HG03097 (cell line): ENCODE measurements around the gene SNX13.
"Not testable (repeated sequence)": the region's sequence is repeated elsewhere in the genome, so short reads cannot be mapped to it uniquely, and the experiment has no call there.

Experiments
- ATAC-seq: cut with Tn5 transposase; IDR thresholded peaks from one replicate; pipeline ENCODE4 v1.9.1; 2021; ENCODE audit not compliant: unreplicated experiment, low FRiP score

The SNX13 gene

GRCh38 chr7:17913250-17913649, 27.0 kb downstream of the SNX13 start:
- no peak for ATAC-seq

- ATAC-seq: no peak
These were observed 27.6 kb downstream of the SNX13 start for GRCh38 chr7:17912536-17913235.

DNA sequence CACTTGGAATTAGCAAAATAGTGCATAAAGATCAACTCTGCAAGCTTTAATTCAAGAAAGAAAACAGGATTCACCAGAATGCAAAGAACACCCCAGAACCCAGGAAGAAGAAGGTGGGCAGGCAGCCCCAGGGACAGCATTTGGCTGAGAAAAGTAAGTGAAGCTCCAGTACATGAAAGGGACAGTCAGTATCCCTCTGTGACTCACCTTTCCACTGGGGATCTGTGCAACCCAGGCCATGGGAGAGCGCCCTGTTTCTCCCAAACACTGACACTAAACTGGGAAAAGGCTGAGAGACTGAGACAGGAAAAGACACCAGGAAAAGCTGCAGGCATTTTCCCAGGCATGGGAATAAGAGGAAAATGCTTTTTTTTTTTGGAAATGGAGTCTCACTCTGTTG, 28.2 kb downstream of the SNX13 start:
- ATAC-seq: no peak

DNA sequence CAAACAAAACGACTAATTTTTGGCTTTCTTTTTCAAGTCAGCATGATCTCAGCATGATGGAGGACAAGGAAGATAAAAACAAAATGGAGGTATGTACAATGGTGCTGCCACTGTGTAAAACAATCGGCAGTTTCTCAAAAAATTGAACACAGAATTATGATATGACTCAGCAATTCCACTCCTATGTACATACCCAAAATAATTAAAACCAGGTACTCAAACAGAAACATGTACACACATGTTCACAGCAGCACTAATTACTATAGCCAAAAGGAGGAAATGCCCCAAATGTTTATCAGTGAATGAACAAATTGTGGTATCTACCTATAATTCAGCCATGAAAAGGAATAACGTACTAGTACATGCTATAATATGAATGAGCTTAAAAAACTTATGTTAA, 29.9 kb downstream of the SNX13 start:
- ATAC-seq: no peak

DNA sequence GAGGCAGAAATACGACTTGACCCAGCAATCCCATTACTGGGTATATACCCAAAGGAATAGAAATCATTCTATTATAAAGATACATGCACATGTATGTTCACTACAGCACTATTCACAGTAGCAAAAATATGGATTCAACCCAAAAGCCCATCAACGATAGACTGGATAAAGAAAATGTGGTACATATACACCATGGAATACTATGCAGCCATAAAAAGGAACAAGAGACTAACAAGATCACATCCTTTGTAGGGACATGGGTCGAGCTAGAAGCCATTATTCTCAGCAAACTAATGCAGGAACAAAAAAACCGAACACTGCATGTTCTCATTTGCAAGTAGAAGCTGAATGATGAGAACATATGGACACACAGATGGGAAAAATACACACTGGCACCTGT, 31.0 kb downstream of the SNX13 start:
- ATAC-seq: not testable (repeated sequence)

DNA sequence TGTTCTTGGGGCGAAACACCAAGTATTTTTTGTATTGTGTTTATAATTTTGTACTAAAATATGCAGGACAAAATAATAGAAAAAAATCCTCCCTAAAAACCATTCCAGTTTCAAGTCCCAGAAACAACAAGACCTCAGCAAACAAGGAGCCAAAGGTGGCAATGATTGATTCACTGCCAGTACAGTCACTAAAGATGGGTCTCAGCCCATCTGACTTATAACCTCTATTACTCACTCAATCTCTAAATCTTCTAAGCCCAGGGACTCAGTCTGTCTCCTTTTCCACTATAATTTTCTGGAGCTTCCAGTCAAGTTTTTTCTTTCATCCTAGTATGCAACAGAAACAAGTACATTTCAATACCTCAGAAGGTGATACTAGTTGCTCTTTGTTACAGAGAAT, 33.3 kb downstream of the SNX13 start:
- ATAC-seq: no peak

- no peak for ATAC-seq
These were observed 37.0 kb downstream of the SNX13 start for GRCh38 chr7:17903337-17903736.

DNA sequence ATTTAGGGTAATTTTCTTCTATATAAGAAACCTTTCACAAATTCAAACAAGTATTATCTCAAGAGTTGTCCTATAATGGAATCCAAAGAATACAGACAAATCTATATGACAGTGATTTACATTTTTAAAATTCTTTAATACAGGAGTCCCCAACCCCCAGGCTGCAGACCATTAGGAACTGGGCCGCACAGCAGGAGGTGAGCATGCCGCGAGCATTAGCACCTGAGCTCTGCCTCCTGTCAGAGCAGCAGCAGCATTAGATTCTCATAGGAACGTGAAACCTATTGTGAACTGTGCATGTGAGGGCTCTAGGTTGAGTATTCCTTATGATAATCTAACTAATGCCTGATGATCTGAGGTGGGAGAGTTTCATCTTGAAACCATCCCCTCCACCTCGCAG, 37.7 kb downstream of the SNX13 start:
- ATAC-seq: no peak

- ATAC-seq: no peak
These were observed 39.8 kb downstream of the SNX13 start for GRCh38 chr7:17900464-17900863.

DNA sequence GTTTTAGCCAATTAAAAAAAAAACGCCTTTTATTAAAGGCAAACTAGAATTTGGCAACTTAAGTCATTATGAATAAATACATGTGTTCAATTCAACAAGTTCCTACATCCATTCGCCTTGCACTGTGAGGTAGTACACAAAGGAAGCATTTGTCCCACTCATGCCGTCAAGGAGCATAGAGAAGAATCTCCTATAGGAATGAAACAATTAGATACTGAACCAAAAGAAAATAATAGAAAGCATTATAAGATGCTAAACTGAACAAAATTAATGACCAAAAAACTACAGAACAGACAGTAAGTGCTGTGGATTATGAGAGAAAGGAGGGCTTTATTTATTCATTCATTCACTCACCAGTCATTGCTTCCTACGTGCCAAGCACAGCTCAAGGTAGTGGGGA, 42.2 kb downstream of the SNX13 start:
- ATAC-seq: no peak

GRCh38 chr7:17887286-17887685, 53.0 kb downstream of the SNX13 start:
- no peak for ATAC-seq

- ATAC-seq: no peak
These were observed 57.6 kb downstream of the SNX13 start for GRCh38 chr7:17882685-17883084.

GRCh38 chr7:17879075-17879661, 61.1 kb downstream of the SNX13 start:
- ATAC-seq: no peak

- ATAC-seq: no peak
These were observed 61.7 kb downstream of the SNX13 start for GRCh38 chr7:17878627-17879026.

- ATAC-seq: no peak
These were observed 68.3 kb downstream of the SNX13 start for GRCh38 chr7:17871815-17872533.

GRCh38 chr7:17870406-17870805, 69.9 kb downstream of the SNX13 start:
- no peak for ATAC-seq

- no peak for ATAC-seq
These were observed 76.5 kb downstream of the SNX13 start for GRCh38 chr7:17863809-17864143.

DNA sequence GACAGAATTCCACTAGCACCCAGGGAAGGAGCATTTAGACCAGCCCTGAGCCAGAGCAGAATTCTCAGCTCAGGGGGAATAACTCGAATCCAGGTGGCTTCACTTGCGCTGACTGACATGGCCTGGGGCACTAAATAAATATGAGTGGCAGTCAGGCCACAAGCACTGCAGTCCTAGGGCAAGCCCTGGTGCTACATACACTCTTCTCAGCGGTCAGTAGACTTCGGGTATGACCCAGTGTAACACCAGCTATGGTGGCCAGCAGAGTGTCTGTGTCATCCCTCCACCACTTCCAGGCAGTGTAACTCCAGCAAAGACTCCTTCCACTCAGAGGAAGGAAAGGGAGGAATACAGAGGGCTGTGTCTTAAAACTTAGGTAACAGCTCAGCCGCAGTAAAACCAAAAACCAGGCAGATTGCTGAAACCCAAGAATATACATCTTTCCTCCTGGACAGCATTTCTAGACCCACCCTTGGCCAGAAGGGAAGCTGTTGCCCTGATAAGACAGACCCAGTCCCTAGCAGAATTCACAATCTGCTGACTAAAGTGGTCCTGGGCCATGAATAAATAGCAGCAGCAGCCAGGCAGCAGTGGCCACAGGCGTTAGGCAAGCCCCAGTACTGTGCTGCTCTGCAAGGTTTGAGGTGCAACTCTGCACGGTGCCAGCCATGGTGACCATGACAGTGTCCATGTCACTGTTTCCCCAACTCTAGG, 77.0 kb downstream of the SNX13 start:
- ATAC-seq: no peak

GRCh38 chr7:17856251-17856650, 84.0 kb downstream of the SNX13 start:
- ATAC-seq: no peak

DNA sequence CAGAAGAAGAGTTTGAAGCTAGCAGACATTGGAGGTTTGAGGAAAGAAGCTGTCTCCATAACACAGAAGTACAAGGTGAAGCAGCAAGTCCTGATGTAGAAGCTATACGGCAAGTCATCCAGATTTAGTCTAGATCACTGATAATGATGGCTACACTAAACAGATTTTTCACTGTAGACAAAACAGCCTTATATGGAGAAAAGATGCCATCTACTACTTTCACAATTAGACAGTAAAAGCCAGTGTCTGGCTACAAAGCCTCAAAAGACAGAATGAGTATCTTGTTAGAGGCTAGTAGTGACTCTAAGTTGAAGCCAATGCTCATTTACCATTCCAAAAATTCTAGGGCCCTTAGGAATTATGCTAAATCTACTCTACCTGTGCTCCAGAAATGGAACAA, 85.1 kb downstream of the SNX13 start:
- ATAC-seq: no peak

- ATAC-seq: no peak
These were observed 85.8 kb downstream of the SNX13 start for GRCh38 chr7:17854261-17855047.
